Measurements from ENCODE around the gene OXER1.

OXER1 gene

GRCh38 chr2:42793334-42794270, 29.7 kb upstream of the OXER1 start:
- no peak for DNase-seq

- DNase-seq, result no peak
Observed at GRCh38 chr2:42792583-42793333, 28.8 kb upstream of the OXER1 start, which contains the start of gene HAAO. Gene HAAO, minus strand, starts transcription at chr2:42792583. Its CDS starts 47 bp downstream, at chr2:42792536.

GRCh38 chr2:42792087-42792582, 28.2 kb upstream of the OXER1 start:
- DNase-seq, result no peak

- DNase-seq, result no peak
Observed at GRCh38 chr2:42791606-42792005, 27.7 kb upstream of the OXER1 start.

GRCh38 chr2:42789751-42790150, 25.8 kb upstream of the OXER1 start:
- no peak for DNase-seq

- no peak for DNase-seq
Observed at GRCh38 chr2:42788882-42789281, 24.9 kb upstream of the OXER1 start.

- no peak for DNase-seq
Observed at GRCh38 chr2:42788478-42788793, 24.5 kb upstream of the OXER1 start.

- no peak for DNase-seq
Observed at GRCh38 chr2:42787788-42788477, 24.0 kb upstream of the OXER1 start.

- no peak for DNase-seq
Observed at GRCh38 chr2:42787424-42787787, 23.5 kb upstream of the OXER1 start.

- no peak for DNase-seq
Observed at GRCh38 chr2:42786561-42787345, 22.8 kb upstream of the OXER1 start.

- DNase-seq, result no peak
Observed at GRCh38 chr2:42784204-42784880, 20.4 kb upstream of the OXER1 start.

- no peak for DNase-seq
Observed at GRCh38 chr2:42783511-42783910, 19.6 kb upstream of the OXER1 start.

- no peak for DNase-seq
Observed at GRCh38 chr2:42781181-42781580, 17.2 kb upstream of the OXER1 start.

- no peak for DNase-seq
Observed at GRCh38 chr2:42777883-42778805, 14.2 kb upstream of the OXER1 start.

- DNase-seq, result no peak
Observed at GRCh38 chr2:42775810-42776209, 11.9 kb upstream of the OXER1 start.

- no peak for DNase-seq
Observed at GRCh38 chr2:42775186-42775585, 11.3 kb upstream of the OXER1 start.

GRCh38 chr2:42771546-42772153, 7.7 kb upstream of the OXER1 start:
- DNase-seq, result no peak

- peak; percentile 22 for DNase-seq
Observed at GRCh38 chr2:42770288-42771131, 6.6 kb upstream of the OXER1 start.

- no peak for DNase-seq
Observed at GRCh38 chr2:42769583-42770287, 5.8 kb upstream of the OXER1 start.
